Thoracic aorta (tissue), 2 donors: ENCODE results near the gene PAX2. TPM values are rescaled to one million over a fixed set of nuclear protein-coding genes. Genes with fewer than 3 reads are reported as not detected.

Source experiments
- ATAC-seq: fragments of 150-250 bp; one replicate; pipeline ENCODE4 v1.8.0; 2017; ENCODE audit warnings: low read depth; ENCODE audit not compliant: insufficient number of reproducible peaks, low FRiP score
- DNase-seq: peaks from one replicate; pipeline ENCODE4 v3.0.0-alpha.2; 2020; ENCODE audit warnings: low spot score
- H3K27ac ChIP-seq, 2 donors: fragments of 200-600 bp; sonication (generic); 1 replicate in 1 of 2; 2 replicates in 1 of 2; pipeline ENCODE4 v1.5.1; 2016; ENCODE audit warnings: mild to moderate bottlenecking in 2 of 2, moderate library complexity in 2 of 2
- H3K27me3 ChIP-seq: fragments of 200-600 bp; sonication (generic); replicated peaks from 2 replicates; pipeline ENCODE4 v1.6.0; 2016; ENCODE audit warnings: mild to moderate bottlenecking; ENCODE audit not compliant: insufficient read depth
- H3K36me3 ChIP-seq: fragments of 200-600 bp; sonication (generic); one replicate; pipeline ENCODE4 v1.5.1; 2016
- H3K4me1 ChIP-seq, 2 donors: fragments of 200-600 bp; sonication (generic); 1 replicate in 1 of 2; 2 replicates in 1 of 2; pipeline versions ENCODE4 v1.5.1 to v1.6.0; 2016; ENCODE audit warnings: low read depth in 2 of 2, mild to moderate bottlenecking in 1 of 2; ENCODE audit not compliant: control insufficient read depth in 1 of 2
- H3K4me3 ChIP-seq: fragments of 200-600 bp; sonication (generic); 2 replicates; pipeline ENCODE4 v1.5.1; 2016; ENCODE audit warnings: mild to moderate bottlenecking
- H3K9me3 ChIP-seq: fragments of 200-600 bp; sonication (generic); 2 replicates; pipeline ENCODE4 v1.5.1; 2016
- CTCF ChIP-seq: fragments of 200-600 bp; sonication (generic); IDR thresholded peaks from one replicate; pipeline ENCODE4 v1.5.1; 2019; ENCODE audit warnings: antibody characterized with exemption
- total RNA-seq, 2 donors: library from RNA; depleted of rRNA; stranded (reverse); fragments of >200 nt; gene quantifications; one replicate each; pipeline versions ENCODE4 v1.1.0 to v1.2.3, GENCODE V29; 2016

Gene PAX2
- total RNA-seq, 2 donors from 2014 or later: not detected

GRCh38 chr10:100749059-100749308, 3.6 kb downstream of the PAX2 start:
- Histone ChIP-seq H3K9me3 (no peaks in the 10 kb centered on the region), H3K4me1 (peaks cover 32 to 48% of the 10 kb centered on the region in 2 donors), H3K27ac (no peak overlapping the region), H3K36me3 (no peaks in the 10 kb centered on the region), H3K4me3 (no peak overlapping the region), H3K27me3 (peaks cover 31% of the 10 kb centered on the region)
- ATAC-seq (no peak), DNase-seq (no peak)
- TF ChIP-seq CTCF: no peak

- no peak overlapping the region for H3K4me3 ChIP-seq
- peaks cover 26 to 42% of the 10 kb centered on the region in 2 donors for H3K4me1 ChIP-seq
- H3K27me3 ChIP-seq: peaks cover 25% of the 10 kb centered on the region
- no peak for DNase-seq
- no peaks in the 10 kb centered on the region for H3K36me3 ChIP-seq
- no peak for ATAC-seq
- no peaks in the 10 kb centered on the region for H3K9me3 ChIP-seq
- H3K27ac ChIP-seq: no peak overlapping the region
- TF ChIP-seq CTCF: no peak
Measured at GRCh38 chr10:100749309-100750217, 4.2 kb downstream of the PAX2 start.

GRCh38 chr10:100750291-100751210, 5.2 kb downstream of the PAX2 start:
- Histone ChIP-seq H3K27ac (no peak overlapping the region), H3K9me3 (no peaks in the 10 kb centered on the region), H3K27me3 (peaks cover 23% of the 10 kb centered on the region), H3K36me3 (no peaks in the 10 kb centered on the region), H3K4me1 (peaks cover 22 to 32% of the 10 kb centered on the region in 2 donors), H3K4me3 (no peak overlapping the region)
- TF ChIP-seq CTCF: no peak
- no peak for DNase-seq
- no peak for ATAC-seq

- Histone ChIP-seq H3K27ac (no peak overlapping the region), H3K9me3 (no peaks in the 10 kb centered on the region), H3K4me3 (no peak overlapping the region), H3K27me3 (peaks cover 23% of the 10 kb centered on the region), H3K36me3 (no peaks in the 10 kb centered on the region), H3K4me1 (peaks cover 15 to 24% of the 10 kb centered on the region in 2 donors)
- DNase-seq (no peak), ATAC-seq (no peak)
- TF ChIP-seq CTCF: no peak
Measured at GRCh38 chr10:100751211-100751933, 6.0 kb downstream of the PAX2 start.

- no peak overlapping the region for H3K4me3 ChIP-seq
- H3K27me3 ChIP-seq: peaks cover 2% of the 10 kb centered on the region
- H3K4me1 ChIP-seq: no peaks in the 10 kb centered on the region
- DNase-seq (no peak), ATAC-seq (no peak)
- no peaks in the 10 kb centered on the region for H3K9me3 ChIP-seq
- no peak overlapping the region for H3K27ac ChIP-seq
- no peak for TF ChIP-seq CTCF
- no peaks in the 10 kb centered on the region for H3K36me3 ChIP-seq
Measured at GRCh38 chr10:100755821-100756220, 10.4 kb downstream of the PAX2 start.
